VCaP (cell line): ENCODE results near the gene SLC12A8.

ENCODE experiments used
- H3K27ac ChIP-seq: fragments of 450-650 bp; 2 replicates; pipeline ENCODE4 v1.5.1; 2017
- CTCF ChIP-seq: fragments of 450-650 bp; conservative IDR thresholded peaks from 2 replicates; pipeline ENCODE4 v1.5.1; 2017; ENCODE audit warnings: mild to moderate bottlenecking, moderate library complexity

Gene SLC12A8

GRCh38 chr3:125161607-125162219 lies 50.8 kb downstream of the SLC12A8 start:
- H3K27ac ChIP-seq: no peak overlapping the region
- TF ChIP-seq CTCF: no peak

- H3K27ac ChIP-seq: no peak overlapping the region
- TF ChIP-seq CTCF: no peak
These were observed 51.8 kb downstream of the SLC12A8 start for GRCh38 chr3:125160606-125161371.

GRCh38 chr3:125157183-125157582 lies 55.4 kb downstream of the SLC12A8 start:
- H3K27ac ChIP-seq: no peak overlapping the region

GRCh38 chr3:125156456-125156855 lies 56.1 kb downstream of the SLC12A8 start:
- no peak for TF ChIP-seq CTCF
- no peak overlapping the region for H3K27ac ChIP-seq

More at GRCh38 chr3:125157183-125157582, 55.4 kb downstream of the SLC12A8 start:
- TF ChIP-seq CTCF: no peak

GRCh38 chr3:125154800-125155269 lies 57.7 kb downstream of the SLC12A8 start:
- TF ChIP-seq CTCF: no peak
- no peak overlapping the region for H3K27ac ChIP-seq

GRCh38 chr3:125154110-125154509 lies 58.4 kb downstream of the SLC12A8 start:
- H3K27ac ChIP-seq: no peak overlapping the region
- no peak for TF ChIP-seq CTCF

- no peak for TF ChIP-seq CTCF
- H3K27ac ChIP-seq: no peak overlapping the region
These were observed 59.6 kb downstream of the SLC12A8 start for GRCh38 chr3:125152951-125153350.
